Measurements from ENCODE around the gene PLEKHG5. TPM values are rescaled to one million over a fixed set of nuclear protein-coding genes. Genes with fewer than 3 reads are reported as not detected.

PLEKHG5 gene
- total and polyA plus RNA-seq, 10 of the 15 experiments (the other 5 are each of a cell fraction or from before 2014, with no cell fraction given) = 0.04 to 1.1 (median 0.18) TPM; not detected in 1

GRCh38 chr1:6464915-6465314 lies 26.6 kb downstream of the PLEKHG5 start:
- ChIA-PET CTCF (interaction anchor here (1.5 to 1.9 kb wide), 2 partner anchors 24 to 27 kb away, joined by 4 to 7 read pairs; no protein-coding TSS in a partner anchor), SMC1A (ENCODE audit: uncharacterized antibody, unreplicated experiment) (no interaction called here), RAD21 (ENCODE audit: unreplicated experiment) (no interaction called here), POLR2A (no interaction called here)
- H3K4me2 ChIP-seq (ENCODE audit: control insufficient read depth, insufficient read depth) = no peak overlapping the region
- DNase-seq (ENCODE audit: low read depth, low spot score) (no peak), FAIRE-seq (no peak), ATAC-seq (no peak)
- TF ChIP-seq MTA3 (IDR thresholded peaks at IDR 0.05; ENCODE audit: borderline replicate concordance, low read length) = no peak
- TF ChIP-seq POLR2A (IDR thresholded peaks at IDR 0.05; ENCODE audit: low read depth, low read length) = no peak
- no peak for TF ChIP-seq POLR2AphosphoS2 (IDR thresholded peaks at IDR 0.05; ENCODE audit: low read depth, low read length)
- no peak for TF ChIP-seq CHD2 (IDR thresholded peaks at IDR 0.05; ENCODE audit: borderline replicate concordance, low read depth, low read length)
- no peak for TF ChIP-seq HDGF (IDR thresholded peaks at IDR 0.05)
- no peak for TF ChIP-seq EP300 (IDR thresholded peaks at IDR 0.05; ENCODE audit: borderline replicate concordance in 1 of 2, control insufficient read depth in 1 of 2, low read depth in 2 of 2, low read length in 2 of 2)
- no peak for TF ChIP-seq POLR2AphosphoS5 (IDR thresholded peaks at IDR 0.05; ENCODE audit: low read length)
- no peak for TF ChIP-seq RCOR1 (conservative IDR thresholded peaks at IDR 0.05; ENCODE audit: low read depth, low read length)
- TF ChIP-seq MXI1 (IDR thresholded peaks at IDR 0.05; ENCODE audit: low read depth, low read length) = no peak
- no peak for TF ChIP-seq ATF3 (IDR thresholded peaks at IDR 0.05; ENCODE audit: borderline replicate concordance, extremely low read depth, low read depth, low read length)
- no peak for TF ChIP-seq MTA2 (IDR thresholded peaks at IDR 0.05; ENCODE audit: low read depth)
- no peak for TF ChIP-seq HDAC6 (IDR thresholded peaks at IDR 0.05; ENCODE audit: unreplicated experiment)
- no peak for TF ChIP-seq CTCF (IDR thresholded peaks at IDR 0.05 in 2 of 3, conservative IDR thresholded peaks at IDR 0.05 in 1 of 3; ENCODE audit: control insufficient read depth in 2 of 3, extremely low read depth in 1 of 3, insufficient read depth in 1 of 3, low read depth in 3 of 3, low read length in 3 of 3)
- TF ChIP-seq EGR1 (IDR thresholded peaks at IDR 0.05; ENCODE audit: borderline replicate concordance in 1 of 2, low read depth in 2 of 2, low read length in 2 of 2) = no peak
- no peak for TF ChIP-seq LARP7 (IDR thresholded peaks at IDR 0.05)
- TF ChIP-seq E4F1 (IDR thresholded peaks at IDR 0.05; ENCODE audit: borderline replicate concordance, partially characterized antibody) = no peak
- no peak overlapping the region for H3K4me3 ChIP-seq
- no peak overlapping the region for H3K9ac ChIP-seq (ENCODE audit: control insufficient read depth, insufficient read depth, low read length)
- no peaks in the 10 kb centered on the region for H3K36me3 ChIP-seq (ENCODE audit: control insufficient read depth in 2 of 2, insufficient read depth in 2 of 2, low read length in 1 of 2)
- WGBS (ENCODE audit: insufficient coverage, insufficient replicate concordance, low lambda C conversion rate, missing lambda C conversion rate) = 63% methylated on average over 4 of the region's 5 CpGs
- no TSS peak for BruUV-seq (replicated peaks)
- in situ Hi-C loops (cut with MboI) (no loop called here), intact Hi-C loops (cut with micrococcal nuclease; ENCODE audit: unreplicated experiment) (no loop called here)
- H3K79me2 ChIP-seq (ENCODE audit: control insufficient read depth, insufficient read depth, low read length) = no peaks in the 10 kb centered on the region
- no peak overlapping the region for H3K27ac ChIP-seq (ENCODE audit: control insufficient read depth, insufficient read depth)
- H4K20me1 ChIP-seq (ENCODE audit: control insufficient read depth, insufficient read depth) = no peaks in the 10 kb centered on the region
- H2AFZ ChIP-seq (ENCODE audit: control insufficient read depth, low read depth, low read length) = no peak overlapping the region
- peaks cover 0 to 3% of the 10 kb centered on the region in 2 experiments; a peak in 3 of 4 replicates for H3K27me3 ChIP-seq (replicated peaks in 1 of 2; ENCODE audit: control insufficient read depth in 2 of 2, insufficient read depth in 2 of 2, low read length in 1 of 2)
- H3K9me3 ChIP-seq (replicated peaks; ENCODE audit: control insufficient read depth, insufficient read depth, low read length) = no peaks in the 10 kb centered on the region
- H3K4me1 ChIP-seq (ENCODE audit: control insufficient read depth, insufficient read depth, low read length) = no peaks in the 10 kb centered on the region; the same call in 1 of the 2 replicates

All from GM12878 (cell line).